ENCODE measurements around the gene NEK10. TPM values are rescaled to one million over a fixed set of nuclear protein-coding genes. Genes with fewer than 3 reads are reported as not detected.

Gene NEK10
- total and polyA plus RNA-seq, 9 of the 15 experiments (the other 6 are each of a cell fraction or from before 2014, with no cell fraction given): 0.07 TPM; not detected in 8

DNA sequence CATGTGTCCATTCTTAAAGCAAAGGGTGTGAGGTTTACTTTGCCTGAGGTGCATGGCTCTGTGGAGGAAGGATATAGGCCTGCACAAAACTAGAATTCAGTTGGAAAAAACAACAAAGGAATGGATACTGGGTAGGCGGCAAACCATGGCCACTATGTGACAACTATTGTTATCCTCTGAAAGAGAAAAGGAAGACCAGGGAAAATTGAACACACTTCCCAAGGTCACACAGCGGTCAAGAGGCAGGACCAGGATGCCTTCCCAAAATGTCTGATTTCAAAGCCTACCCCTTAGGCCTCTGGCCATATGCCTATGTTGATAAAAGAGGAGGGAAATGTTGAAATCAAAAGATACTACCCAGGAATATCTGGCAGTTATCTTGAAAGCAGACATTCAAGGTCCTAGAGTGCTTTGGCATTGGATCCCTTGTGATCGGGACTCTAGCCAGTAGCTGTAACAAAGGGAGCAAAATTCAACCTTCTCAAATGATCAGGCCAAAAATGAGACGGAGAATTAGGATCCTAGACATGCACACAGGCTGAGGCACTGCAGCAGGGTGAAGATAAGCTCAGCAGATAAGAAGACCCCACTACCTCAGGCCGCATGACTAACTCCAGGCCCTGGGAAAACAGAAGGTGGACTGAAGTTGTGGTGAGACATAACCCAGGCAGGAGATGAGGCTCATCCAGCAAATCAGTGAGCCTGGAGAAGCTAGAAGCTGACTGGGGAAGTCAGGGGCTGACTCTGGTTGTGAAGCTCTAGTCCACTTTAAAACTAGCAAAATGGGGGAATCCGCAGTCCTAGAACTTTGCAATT is 292.2 kb downstream of the NEK10 start:
- H3K4me2 ChIP-seq (ENCODE audit: insufficient read depth, low read length): no peak overlapping the region
- H2AFZ ChIP-seq (ENCODE audit: low read depth, low read length): no peak overlapping the region
- no peaks in the 10 kb centered on the region; the same call in none of the 2 replicates for H3K9me3 ChIP-seq (replicated peaks; ENCODE audit: control insufficient read depth, insufficient read depth, low read depth, low read length)
- ATAC-seq (no peak), DNase-seq (ENCODE audit: extremely low read depth in 1 of 4, low spot score in 3 of 4) (no peak), FAIRE-seq (no peak)
- WGBS (ENCODE audit: insufficient coverage, low coverage, missing lambda C conversion rate): 1% methylated on average over 6 of the region's 6 CpGs
- in situ Hi-C loops (cut with MboI) (no loop called here), intact Hi-C loops (cut with micrococcal nuclease) (no loop called here)
- no peaks in the 10 kb centered on the region for H3K9me1 ChIP-seq (ENCODE audit: control insufficient read depth, insufficient read depth, low read length)
- H3K4me1 ChIP-seq (replicated peaks in 1 of 2; ENCODE audit: control insufficient read depth in 2 of 2, insufficient read depth in 2 of 2, low read length in 2 of 2): no peaks in the 10 kb centered on the region
- BruUV-seq (replicated peaks): no TSS peak
- H3K36me3 ChIP-seq (ENCODE audit: control insufficient read depth, insufficient read depth, low read length): no peaks in the 10 kb centered on the region
- H3K4me3 ChIP-seq: no peak overlapping the region
- no peaks in the 10 kb centered on the region for H3K27me3 ChIP-seq (ENCODE audit: control insufficient read depth in 2 of 2, insufficient read depth in 2 of 2, low read length in 2 of 2)
- ChIA-PET POLR2A (interaction anchor here (0.6 kb wide), 1 partner anchor 511 kb away, joined by 3 read pairs; no protein-coding TSS in a partner anchor), CTCF (ENCODE audit: low intra/inter-chr PET ratio) (no interaction called here)
- no peaks in the 10 kb centered on the region for H4K20me1 ChIP-seq (replicated peaks; ENCODE audit: control insufficient read depth, insufficient read depth, low read length)
- H3K27ac ChIP-seq (ENCODE audit: extremely low read depth, low read depth, low read length): no peak overlapping the region
- H3K9ac ChIP-seq (ENCODE audit: insufficient read depth in 1 of 2, low read depth in 2 of 2, low read length in 2 of 2): no peak overlapping the region
- H3K79me2 ChIP-seq (ENCODE audit: control insufficient read depth, insufficient read depth, low read length): no peaks in the 10 kb centered on the region
- no peak for TF ChIP-seq TAF7 (tag; IDR thresholded peaks at IDR 0.05)
- TF ChIP-seq LCOR (CRISPR knock-in tag; IDR thresholded peaks at IDR 0.05): no peak
- no peak for TF ChIP-seq ZBTB1 (CRISPR knock-in tag; IDR thresholded peaks at IDR 0.05; ENCODE audit: borderline replicate concordance, low read depth)
- TF ChIP-seq NR3C1 (CRISPR knock-in tag; IDR thresholded peaks at IDR 0.05): no peak
- no peak for TF ChIP-seq ZNF668 (CRISPR knock-in tag; IDR thresholded peaks at IDR 0.05)
- TF ChIP-seq FOS (IDR thresholded peaks at IDR 0.05; ENCODE audit: extremely low read depth, insufficient read length): no peak
- TF ChIP-seq SMAD3 (CRISPR knock-in tag; conservative IDR thresholded peaks at IDR 0.05): no peak
- TF ChIP-seq POLR3A (IDR thresholded peaks at IDR 0.05; ENCODE audit: borderline replicate concordance, extremely low read depth, insufficient read depth, insufficient read length): no peak
- no peak for TF ChIP-seq L3MBTL2 (IDR thresholded peaks at IDR 0.05)
- TF ChIP-seq, protein P1, sequence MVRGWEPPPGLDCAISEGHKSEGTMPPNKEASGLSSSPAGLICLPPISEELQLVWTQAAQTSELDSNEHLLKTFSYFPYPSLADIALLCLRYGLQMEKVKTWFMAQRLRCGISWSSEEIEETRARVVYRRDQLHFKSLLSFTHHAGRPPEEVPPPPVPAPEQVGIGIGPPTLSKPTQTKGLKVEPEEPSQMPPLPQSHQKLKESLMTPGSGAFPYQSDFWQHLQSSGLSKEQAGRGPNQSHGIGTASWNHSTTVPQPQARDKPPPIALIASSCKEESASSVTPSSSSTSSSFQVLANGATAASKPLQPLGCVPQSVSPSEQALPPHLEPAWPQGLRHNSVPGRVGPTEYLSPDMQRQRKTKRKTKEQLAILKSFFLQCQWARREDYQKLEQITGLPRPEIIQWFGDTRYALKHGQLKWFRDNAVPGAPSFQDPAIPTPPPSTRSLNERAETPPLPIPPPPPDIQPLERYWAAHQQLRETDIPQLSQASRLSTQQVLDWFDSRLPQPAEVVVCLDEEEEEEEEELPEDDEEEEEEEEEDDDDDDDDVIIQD (CRISPR knock-in tag; IDR thresholded peaks at IDR 0.05): no peak
- no peak for TF ChIP-seq SLC30A9 (CRISPR knock-in tag; IDR thresholded peaks at IDR 0.05)
- no peak for TF ChIP-seq BHLHE40 (IDR thresholded peaks at IDR 0.05; ENCODE audit: low read length)
- TF ChIP-seq CBX2 (IDR thresholded peaks at IDR 0.05; ENCODE audit: insufficient read depth, low read length, poor library complexity, severe bottlenecking): no peak
- TF ChIP-seq POU5F1 (IDR thresholded peaks at IDR 0.05; ENCODE audit: borderline replicate concordance, low read depth, low read length, partially characterized antibody): no peak
